NCI-H2029 treated with DMSO at 0.1 percent for 48 hours (cell line): Measurements from ENCODE around the gene EHMT1.

Experiments used
- DNase-seq: peaks from one replicate; lab custom pipeline; 2025; lab: John Stamatoyannopoulos, UW

Gene EHMT1

DNA sequence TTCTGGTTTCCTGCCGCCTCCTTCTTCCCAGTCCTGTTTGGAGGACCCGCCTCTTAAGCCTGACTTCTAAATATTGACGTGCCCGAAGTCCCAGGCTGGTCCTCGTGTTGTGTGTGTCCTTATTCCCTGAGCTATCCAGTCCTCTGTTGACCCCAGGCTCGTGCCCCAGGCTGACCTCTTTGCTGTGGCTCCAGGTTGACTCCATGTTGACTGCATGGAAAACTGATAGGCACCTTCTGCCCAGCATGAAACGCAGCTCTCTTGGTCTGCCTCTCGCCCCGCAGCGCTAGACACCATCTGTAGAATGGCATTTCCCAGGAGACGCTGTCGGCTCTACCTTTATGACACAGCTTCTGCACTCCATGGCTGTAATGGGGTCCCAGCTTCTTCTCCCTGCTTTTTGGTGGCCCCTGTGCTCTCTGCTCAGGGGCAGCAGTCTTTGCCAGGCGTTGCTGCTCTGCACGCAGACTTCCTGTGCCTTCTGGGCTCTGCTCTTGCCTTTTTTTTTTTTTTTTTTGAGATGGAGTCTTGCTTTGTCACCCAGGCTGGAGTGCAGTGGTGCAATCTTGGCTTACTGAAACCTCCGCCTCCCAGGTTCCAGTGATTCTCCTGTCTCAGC is 28.4 kb downstream of the EHMT1 start:
- no peak for DNase-seq

DNA sequence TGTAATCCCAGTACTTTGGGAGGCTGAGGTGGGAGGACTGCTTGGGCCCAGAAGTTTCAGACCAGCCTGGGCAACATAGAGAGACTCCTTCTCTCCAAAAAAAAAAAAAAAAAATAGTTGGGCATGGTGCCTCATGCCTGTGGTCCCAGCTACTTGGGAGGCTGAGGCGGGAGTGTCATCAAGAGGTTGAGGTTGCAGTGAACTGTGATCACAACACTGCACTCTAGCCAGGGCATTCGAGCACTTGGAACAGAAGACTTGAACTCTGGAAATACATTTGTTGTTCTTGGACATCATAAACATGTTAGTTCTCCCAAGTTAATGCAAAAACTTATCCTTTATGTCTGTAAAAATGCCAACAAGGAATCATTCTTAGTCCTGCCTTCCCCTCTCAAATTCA is 29.6 kb downstream of the EHMT1 start:
- no peak for DNase-seq

- DNase-seq = no peak
Observed at GRCh38 chr9:137649553-137649952, 30.7 kb downstream of the EHMT1 start.

- no peak for DNase-seq
Observed at GRCh38 chr9:137650259-137650658, 31.5 kb downstream of the EHMT1 start.

DNA sequence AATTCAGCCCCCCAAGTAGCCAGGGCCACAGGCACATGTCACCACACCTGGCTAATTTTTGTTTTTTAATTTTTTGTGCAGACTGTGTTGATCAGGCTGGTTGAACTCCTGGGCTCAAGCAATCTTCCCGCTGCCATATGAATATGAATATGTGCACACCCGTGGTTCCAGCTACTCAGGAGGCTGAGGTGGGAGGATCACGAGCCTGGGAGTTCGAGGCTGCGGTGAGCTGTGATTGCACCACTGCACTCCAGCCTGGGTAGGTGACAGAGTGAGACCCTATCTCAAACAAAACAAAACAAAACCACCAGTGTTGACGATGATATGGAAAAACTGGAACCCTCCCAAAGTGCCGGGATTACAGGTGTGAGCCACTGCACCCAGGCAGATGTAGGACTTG is 32.0 kb downstream of the EHMT1 start:
- DNase-seq = no peak

GRCh38 chr9:137656416-137656815 is 37.6 kb downstream of the EHMT1 start:
- DNase-seq = no peak

DNA sequence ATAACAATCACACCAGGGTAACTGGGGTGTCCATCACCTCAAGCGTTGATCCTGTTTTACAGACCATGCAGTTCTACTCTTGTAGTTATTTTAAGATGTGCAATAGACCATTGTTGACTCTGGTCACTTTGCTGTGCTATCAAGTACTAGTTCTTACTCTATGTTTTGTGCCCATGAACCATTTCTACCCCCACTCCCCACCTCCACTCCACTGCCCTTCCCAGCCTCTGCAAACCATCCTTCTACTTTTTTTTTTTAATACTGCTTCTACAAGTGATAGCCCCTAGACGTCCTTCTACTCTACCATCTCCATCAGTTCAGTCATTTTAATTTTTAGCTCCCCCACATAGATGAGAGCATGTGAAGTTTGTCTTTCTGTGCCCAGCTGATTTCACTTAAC is 38.8 kb downstream of the EHMT1 start:
- no peak for DNase-seq

GRCh38 chr9:137658781-137659180 is 40.0 kb downstream of the EHMT1 start:
- no peak for DNase-seq

- no peak for DNase-seq
Observed at GRCh38 chr9:137660144-137660543, 41.3 kb downstream of the EHMT1 start.

GRCh38 chr9:137663584-137663983 is 44.8 kb downstream of the EHMT1 start:
- DNase-seq = no peak

- no peak for DNase-seq
Observed at GRCh38 chr9:137664676-137665075, 45.9 kb downstream of the EHMT1 start.

- no peak for DNase-seq
Observed at GRCh38 chr9:137665226-137665625, 46.4 kb downstream of the EHMT1 start.

- DNase-seq = no peak
Observed at GRCh38 chr9:137665697-137666512, 47.1 kb downstream of the EHMT1 start.

DNA sequence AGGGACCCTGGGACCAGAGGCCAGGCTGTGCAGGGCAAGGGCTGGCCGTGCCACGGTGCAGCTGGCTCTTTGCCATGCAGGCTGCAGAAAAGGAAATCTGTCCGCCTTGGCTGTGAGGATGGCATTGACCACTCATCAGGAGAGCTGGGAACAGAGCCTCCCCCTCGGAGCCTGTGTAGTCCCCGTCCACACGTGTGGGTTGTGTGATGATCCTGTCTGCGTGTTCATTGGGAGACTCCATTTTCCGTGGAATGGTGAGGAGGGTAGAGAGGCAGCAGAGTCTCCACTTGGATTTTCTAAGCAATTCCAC is 47.7 kb downstream of the EHMT1 start:
- no peak for DNase-seq

DNA sequence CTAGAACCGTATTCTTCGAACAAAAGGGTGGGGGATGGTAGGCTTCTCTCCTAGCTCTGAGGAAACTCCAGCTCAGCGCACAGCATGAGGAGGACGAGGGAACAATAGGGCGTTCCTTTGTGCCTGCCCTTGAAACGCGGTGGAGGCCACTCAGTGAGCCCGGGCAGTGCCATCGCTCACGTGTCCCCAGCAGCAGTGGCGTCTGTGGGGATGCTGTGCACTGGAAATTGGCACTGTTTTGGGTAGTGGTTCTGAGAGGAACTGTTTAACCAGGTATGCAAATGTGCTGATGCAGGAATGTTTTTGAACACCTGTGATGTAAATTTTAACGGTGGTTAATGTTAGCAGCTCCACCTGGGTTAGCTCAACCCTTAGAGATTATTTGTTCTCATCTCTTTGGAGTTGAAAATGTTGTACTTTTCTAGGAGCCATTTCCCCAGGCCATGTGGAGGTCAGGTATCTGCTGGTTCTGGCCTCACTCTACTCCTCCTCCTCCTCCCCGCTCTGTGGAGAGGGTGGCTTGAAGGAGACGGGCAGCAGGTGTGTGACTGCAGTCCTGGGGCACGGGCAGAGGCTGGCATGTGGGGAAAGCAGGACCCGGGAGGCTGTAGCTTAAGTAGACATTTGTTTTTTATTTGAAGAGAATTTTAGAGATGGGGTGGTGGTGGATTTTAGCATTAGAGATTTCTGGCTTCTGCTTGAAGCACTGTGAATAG is 48.3 kb downstream of the EHMT1 start:
- peak; percentile 36 for DNase-seq

- no peak for DNase-seq
Observed at GRCh38 chr9:137668203-137668602, 49.4 kb downstream of the EHMT1 start.

- no peak for DNase-seq
Observed at GRCh38 chr9:137669261-137669672, 50.5 kb downstream of the EHMT1 start.

- no peak for DNase-seq
Observed at GRCh38 chr9:137670391-137671195, 51.8 kb downstream of the EHMT1 start.

GRCh38 chr9:137671196-137671538 is 52.4 kb downstream of the EHMT1 start:
- DNase-seq = no peak

DNA sequence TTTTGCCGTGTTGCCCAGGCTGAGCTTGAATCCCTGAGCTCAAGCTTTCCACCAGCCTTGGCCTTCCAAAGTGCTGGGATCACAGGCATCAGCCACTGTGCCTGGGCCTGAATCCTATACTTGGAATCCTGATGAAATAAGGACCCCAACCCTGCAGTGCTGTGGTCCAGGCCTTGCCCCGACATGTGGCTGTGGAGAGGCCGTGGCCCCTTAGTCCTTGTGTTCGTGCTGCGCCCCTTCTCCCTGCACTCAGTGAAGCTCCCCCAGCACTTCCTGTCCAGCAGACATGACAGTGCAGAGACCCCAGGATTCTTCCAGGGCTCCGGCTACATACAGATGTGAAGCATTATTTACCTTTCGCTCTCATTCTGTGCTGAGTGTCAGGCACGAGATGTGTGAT is 52.9 kb downstream of the EHMT1 start:
- DNase-seq = no peak

DNA sequence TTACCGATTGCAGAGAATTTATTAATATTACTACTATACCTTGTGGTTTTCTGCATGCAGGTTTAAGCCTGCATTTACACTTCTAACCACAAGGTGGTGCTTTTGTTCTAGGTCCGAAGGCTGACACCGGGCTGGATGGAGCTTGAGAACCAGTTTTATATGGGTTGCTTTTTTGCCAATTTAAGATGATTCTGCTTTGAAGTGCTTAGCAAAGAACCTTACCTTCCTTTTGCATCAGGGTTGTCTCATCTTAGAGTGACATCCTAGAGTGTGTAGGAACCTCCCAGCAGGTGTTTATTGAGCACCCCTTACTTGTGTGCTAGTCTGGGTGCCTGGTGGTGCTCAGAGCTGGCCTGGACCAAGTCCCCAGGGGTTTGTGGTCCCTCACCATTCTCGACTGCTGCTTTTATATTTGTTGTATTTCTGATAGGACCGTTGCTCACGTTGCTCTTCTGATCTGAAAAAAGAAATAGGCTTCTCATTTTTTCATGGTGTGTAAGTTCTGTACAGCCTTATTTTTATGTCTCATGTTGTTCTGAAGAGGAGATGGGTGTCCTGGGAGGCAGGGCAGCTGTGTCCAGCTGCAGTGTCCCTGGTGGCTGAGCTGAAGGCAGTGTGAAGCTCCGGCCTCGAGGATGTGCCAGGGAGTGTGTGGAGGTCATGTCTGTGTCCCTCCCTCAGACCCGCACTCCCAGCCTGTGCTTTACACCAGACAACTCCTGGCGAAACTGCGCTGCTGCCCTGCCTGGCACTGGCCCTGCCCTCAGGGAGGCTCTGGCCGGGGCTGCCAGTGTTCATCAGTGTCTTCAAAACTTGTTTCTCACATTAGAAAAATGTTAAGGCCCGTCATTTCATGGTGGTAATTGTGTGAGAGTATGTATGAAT is 54.3 kb downstream of the EHMT1 start:
- DNase-seq = peak; percentile 57

GRCh38 chr9:137673886-137674285 is 55.1 kb downstream of the EHMT1 start:
- DNase-seq = no peak
